GM23338 (cell line): ENCODE results near the gene TSC22D2. TPM values are rescaled to one million over a fixed set of nuclear protein-coding genes. Genes with fewer than 3 reads are reported as not detected.

Experiments used
- ATAC-seq: fragments of 200-7000 bp; cut with Tn5 transposase; 3 replicates; pipeline ENCODE4 v1.9.1; 2020
- DNase-seq: peaks from one replicate; pipeline ENCODE4 v3.0.0-alpha.2; 2015; ENCODE audit warnings: low spot score
- H2AFZ ChIP-seq: fragments of 200-600 bp; sonication (generic); 2 replicates; pipeline ENCODE4 v1.8.0; 2016; ENCODE audit warnings: antibody characterized with exemption, mild to moderate bottlenecking, moderate library complexity
- H3F3A ChIP-seq: fragments of 200-600 bp; sonication (generic); replicated peaks from 2 replicates; pipeline ENCODE4 v1.8.0; 2017; ENCODE audit warnings: antibody characterized with exemption, mixed run types, low read depth
- H3K27ac ChIP-seq: fragments of 200-600 bp; sonication (generic); 2 replicates; pipeline ENCODE4 v1.6.1; 2016; ENCODE audit warnings: low read depth
- H3K27me3 ChIP-seq: fragments of 200-600 bp; sonication (generic); 2 replicates; pipeline ENCODE4 v1.8.0; 2016; ENCODE audit warnings: mild to moderate bottlenecking, mixed run types, moderate library complexity; ENCODE audit not compliant: insufficient read depth
- H3K36me3 ChIP-seq: fragments of 200-600 bp; sonication (generic); 2 replicates; pipeline ENCODE4 v1.8.0; 2016; ENCODE audit warnings: mild to moderate bottlenecking; ENCODE audit not compliant: insufficient read depth
- H3K4me1 ChIP-seq: fragments of 200-600 bp; sonication (generic); 2 replicates; pipeline ENCODE4 v1.8.0; 2016; ENCODE audit warnings: mild to moderate bottlenecking, moderate library complexity; ENCODE audit not compliant: insufficient read depth
- H3K4me2 ChIP-seq: fragments of 200-600 bp; sonication (generic); 2 replicates; pipeline ENCODE4 v1.7.1; 2017; ENCODE audit warnings: mixed run types
- H3K4me3 ChIP-seq: fragments of 200-600 bp; sonication (generic); 2 replicates; pipeline ENCODE4 v1.6.1; 2016; ENCODE audit warnings: mixed run types
- H3K79me2 ChIP-seq: fragments of 200-600 bp; sonication (generic); replicated peaks from 2 replicates; pipeline ENCODE4 v1.8.0; 2017; ENCODE audit warnings: mild to moderate bottlenecking; ENCODE audit not compliant: insufficient read depth
- H3K9me2 ChIP-seq: fragments of 200-600 bp; sonication (generic); 2 replicates; pipeline ENCODE4 v1.8.0; 2017; ENCODE audit not compliant: insufficient read depth
- H4K20me1 ChIP-seq: fragments of 200-600 bp; sonication (generic); replicated peaks from 2 replicates; pipeline ENCODE4 v1.8.0; 2017; ENCODE audit warnings: mild to moderate bottlenecking; ENCODE audit not compliant: insufficient read depth
- H3K27ac Mint-ChIP-seq: 2 replicates; pipeline ENCODE4 v1.8.0; 2020; ENCODE audit warnings: inconsistent platforms, mild to moderate bottlenecking, moderate library complexity, mixed read lengths
- H3K27me3 Mint-ChIP-seq: 3 replicates; pipeline ENCODE4 v1.8.0; 2022; ENCODE audit warnings: low read depth, mild to moderate bottlenecking, moderate library complexity, mixed read lengths, inconsistent platforms; ENCODE audit not compliant: insufficient read depth, poor library complexity
- H3K36me3 Mint-ChIP-seq: 3 replicates; pipeline ENCODE4 v1.8.0; 2021; ENCODE audit warnings: low read depth, mild to moderate bottlenecking, inconsistent platforms, moderate library complexity, mixed read lengths
- H3K4me1 Mint-ChIP-seq: 3 replicates; pipeline ENCODE4 v1.8.0; 2020; ENCODE audit warnings: mild to moderate bottlenecking, inconsistent platforms, mixed read lengths
- H3K4me3 Mint-ChIP-seq: 3 replicates; pipeline ENCODE4 v1.8.0; 2021; ENCODE audit warnings: moderate library complexity, mild to moderate bottlenecking, inconsistent platforms, mixed read lengths
- H3K9me3 Mint-ChIP-seq: 3 replicates; pipeline ENCODE4 v1.8.0; 2020; ENCODE audit warnings: moderate library complexity, mild to moderate bottlenecking, inconsistent platforms, mixed read lengths
- ETS1 ChIP-seq: IDR thresholded peaks from 2 replicates; pipeline ENCODE4 v1.6.1; 2016; ENCODE audit warnings: antibody characterized with exemption
- EZH2 ChIP-seq: fragments of 200-600 bp; sonication (generic); IDR thresholded peaks from one replicate; pipeline ENCODE4 v1.8.0; 2017; ENCODE audit warnings: antibody characterized with exemption, mild to moderate bottlenecking, low read depth; ENCODE audit not compliant: unreplicated experiment
- JUNB ChIP-seq: IDR thresholded peaks from one replicate; pipeline ENCODE4 v1.6.1; 2016; ENCODE audit warnings: antibody characterized with exemption; ENCODE audit not compliant: unreplicated experiment
- NANOG ChIP-seq: IDR thresholded peaks from 2 replicates; pipeline ENCODE4 v1.6.1; 2016; ENCODE audit warnings: antibody characterized with exemption, borderline replicate concordance
- POLR2AphosphoS5 ChIP-seq: IDR thresholded peaks from 2 replicates; pipeline ENCODE4 v1.6.1; 2016; ENCODE audit warnings: antibody characterized with exemption, low read depth
- REST ChIP-seq: IDR thresholded peaks from one replicate; pipeline ENCODE4 v1.6.1; 2018; ENCODE audit warnings: antibody characterized with exemption; ENCODE audit not compliant: unreplicated experiment
- STAT1 ChIP-seq: IDR thresholded peaks from one replicate; pipeline ENCODE4 v1.6.1; 2016; ENCODE audit warnings: antibody characterized with exemption; ENCODE audit not compliant: unreplicated experiment
- ZNF114 ChIP-seq: fragments of 250-450 bp; sonication (Bioruptor Pico); IDR thresholded peaks from 2 replicates; pipeline ENCODE4 v1.5.0; 2020; ENCODE audit warnings: mild to moderate bottlenecking, moderate library complexity
- ZNF331 ChIP-seq: fragments of 250-450 bp; sonication (Bioruptor Pico); IDR thresholded peaks from 2 replicates; pipeline ENCODE4 v1.5.0; 2020; ENCODE audit warnings: low read depth, mild to moderate bottlenecking, moderate library complexity
- polyA plus RNA-seq: library from polyadenylated mRNA; unstranded; fragments of >200 nt; fragmentation: Nextera tagmentation; extraction: Ambion mirVana; gene quantifications from 2 replicates; pipeline ENCODE4 v1.2.1, GENCODE V29; 2016
- total RNA-seq: library from RNA; depleted of rRNA; stranded (reverse); fragments of >200 nt; shearing (Covaris generic); gene quantifications from 2 replicates; pipeline ENCODE4 v1.2.3, GENCODE V29; 2014
- TF ChIP-seq, protein P1 (sequence below): fragments of 250-450 bp; sonication (Bioruptor Pico); IDR thresholded peaks from 2 replicates; pipeline ENCODE4 v1.5.0; 2020; ENCODE audit warnings: mild to moderate bottlenecking, moderate library complexity

Gene TSC22D2
- total and polyA plus RNA-seq, 2 experiments from 2014 or later = 18.6 to 34.2 TPM

DNA sequence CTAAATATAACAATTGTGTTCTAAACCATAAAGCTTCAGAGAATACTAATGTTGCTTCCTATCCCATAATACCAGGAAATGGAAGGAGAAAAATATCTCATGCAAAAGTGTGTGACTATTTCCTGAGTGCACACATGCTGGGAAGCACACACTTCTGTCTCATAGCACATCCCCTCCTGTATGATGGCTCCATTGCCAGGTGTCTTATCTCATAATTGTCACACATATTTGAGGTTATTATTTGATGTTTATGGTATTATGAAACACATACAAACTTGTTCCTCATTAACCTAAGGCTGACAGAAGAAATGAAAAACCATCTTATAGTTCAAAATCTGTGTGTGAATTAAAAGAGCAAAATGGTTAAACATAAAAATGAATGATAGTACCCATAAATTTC is 72.8 kb downstream of the TSC22D2 start:
- Histone ChIP-seq H3F3A (no peaks in the 10 kb centered on the region), H4K20me1 (no peaks in the 10 kb centered on the region), H3K9me2 (no peaks in the 10 kb centered on the region), H3K36me3 (no peaks in the 10 kb centered on the region), H3K4me2 (no peak overlapping the region), H3K4me1 (no peaks in the 10 kb centered on the region), H3K4me3 (no peak overlapping the region), H3K27ac (no peak overlapping the region), H3K79me2 (no peaks in the 10 kb centered on the region), H3K27me3 (no peaks in the 10 kb centered on the region), H2AFZ (no peak overlapping the region)
- H3K27ac Mint-ChIP-seq = no peak overlapping the region
- H3K9me3 Mint-ChIP-seq = no peaks in the 10 kb centered on the region
- H3K27me3 Mint-ChIP-seq = no peaks in the 10 kb centered on the region
- no peak for TF ChIP-seq ETS1
- no peak for TF ChIP-seq ZNF114
- TF ChIP-seq STAT1 = no peak
- TF ChIP-seq EZH2 = no peak
- TF ChIP-seq NANOG = no peak
- TF ChIP-seq POLR2AphosphoS5 = no peak
- no peak for TF ChIP-seq REST
- no peak for TF ChIP-seq JUNB
- TF ChIP-seq, protein P1, sequence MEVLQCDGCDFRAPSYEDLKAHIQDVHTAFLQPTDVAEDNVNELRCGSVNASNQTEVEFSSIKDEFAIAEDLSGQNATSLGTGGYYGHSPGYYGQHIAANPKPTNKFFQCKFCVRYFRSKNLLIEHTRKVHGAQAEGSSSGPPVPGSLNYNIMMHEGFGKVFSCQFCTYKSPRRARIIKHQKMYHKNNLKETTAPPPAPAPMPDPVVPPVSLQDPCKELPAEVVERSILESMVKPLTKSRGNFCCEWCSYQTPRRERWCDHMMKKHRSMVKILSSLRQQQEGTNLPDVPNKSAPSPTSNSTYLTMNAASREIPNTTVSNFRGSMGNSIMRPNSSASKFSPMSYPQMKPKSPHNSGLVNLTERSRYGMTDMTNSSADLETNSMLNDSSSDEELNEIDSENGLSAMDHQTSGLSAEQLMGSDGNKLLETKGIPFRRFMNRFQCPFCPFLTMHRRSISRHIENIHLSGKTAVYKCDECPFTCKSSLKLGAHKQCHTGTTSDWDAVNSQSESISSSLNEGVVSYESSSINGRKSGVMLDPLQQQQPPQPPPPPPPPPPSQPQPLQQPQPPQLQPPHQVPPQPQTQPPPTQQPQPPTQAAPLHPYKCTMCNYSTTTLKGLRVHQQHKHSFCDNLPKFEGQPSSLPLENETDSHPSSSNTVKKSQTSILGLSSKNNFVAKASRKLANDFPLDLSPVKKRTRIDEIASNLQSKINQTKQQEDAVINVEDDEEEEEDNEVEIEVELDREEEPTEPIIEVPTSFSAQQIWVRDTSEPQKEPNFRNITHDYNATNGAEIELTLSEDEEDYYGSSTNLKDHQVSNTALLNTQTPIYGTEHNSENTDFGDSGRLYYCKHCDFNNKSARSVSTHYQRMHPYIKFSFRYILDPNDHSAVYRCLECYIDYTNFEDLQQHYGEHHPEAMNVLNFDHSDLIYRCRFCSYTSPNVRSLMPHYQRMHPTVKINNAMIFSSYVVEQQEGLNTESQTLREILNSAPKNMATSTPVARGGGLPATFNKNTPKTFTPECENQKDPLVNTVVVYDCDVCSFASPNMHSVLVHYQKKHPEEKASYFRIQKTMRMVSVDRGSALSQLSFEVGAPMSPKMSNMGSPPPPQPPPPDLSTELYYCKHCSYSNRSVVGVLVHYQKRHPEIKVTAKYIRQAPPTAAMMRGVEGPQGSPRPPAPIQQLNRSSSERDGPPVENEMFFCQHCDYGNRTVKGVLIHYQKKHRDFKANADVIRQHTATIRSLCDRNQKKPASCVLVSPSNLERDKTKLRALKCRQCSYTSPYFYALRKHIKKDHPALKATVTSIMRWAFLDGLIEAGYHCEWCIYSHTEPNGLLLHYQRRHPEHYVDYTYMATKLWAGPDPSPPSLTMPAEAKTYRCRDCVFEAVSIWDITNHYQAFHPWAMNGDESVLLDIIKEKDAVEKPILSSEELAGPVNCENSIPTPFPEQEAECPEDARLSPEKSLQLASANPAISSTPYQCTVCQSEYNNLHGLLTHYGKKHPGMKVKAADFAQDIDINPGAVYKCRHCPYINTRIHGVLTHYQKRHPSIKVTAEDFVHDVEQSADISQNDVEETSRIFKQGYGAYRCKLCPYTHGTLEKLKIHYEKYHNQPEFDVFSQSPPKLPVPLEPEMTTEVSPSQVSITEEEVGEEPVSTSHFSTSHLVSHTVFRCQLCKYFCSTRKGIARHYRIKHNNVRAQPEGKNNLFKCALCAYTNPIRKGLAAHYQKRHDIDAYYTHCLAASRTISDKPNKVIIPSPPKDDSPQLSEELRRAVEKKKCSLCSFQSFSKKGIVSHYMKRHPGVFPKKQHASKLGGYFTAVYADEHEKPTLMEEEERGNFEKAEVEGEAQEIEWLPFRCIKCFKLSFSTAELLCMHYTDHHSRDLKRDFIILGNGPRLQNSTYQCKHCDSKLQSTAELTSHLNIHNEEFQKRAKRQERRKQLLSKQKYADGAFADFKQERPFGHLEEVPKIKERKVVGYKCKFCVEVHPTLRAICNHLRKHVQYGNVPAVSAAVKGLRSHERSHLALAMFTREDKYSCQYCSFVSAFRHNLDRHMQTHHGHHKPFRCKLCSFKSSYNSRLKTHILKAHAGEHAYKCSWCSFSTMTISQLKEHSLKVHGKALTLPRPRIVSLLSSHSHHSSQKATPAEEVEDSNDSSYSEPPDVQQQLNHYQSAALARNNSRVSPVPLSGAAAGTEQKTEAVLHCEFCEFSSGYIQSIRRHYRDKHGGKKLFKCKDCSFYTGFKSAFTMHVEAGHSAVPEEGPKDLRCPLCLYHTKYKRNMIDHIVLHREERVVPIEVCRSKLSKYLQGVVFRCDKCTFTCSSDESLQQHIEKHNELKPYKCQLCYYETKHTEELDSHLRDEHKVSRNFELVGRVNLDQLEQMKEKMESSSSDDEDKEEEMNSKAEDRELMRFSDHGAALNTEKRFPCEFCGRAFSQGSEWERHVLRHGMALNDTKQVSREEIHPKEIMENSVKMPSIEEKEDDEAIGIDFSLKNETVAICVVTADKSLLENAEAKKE (CRISPR knock-in tag) = no peak
- TF ChIP-seq ZNF331 (CRISPR knock-in tag) = no peak
- peaks cover 8% of the 10 kb centered on the region; the same call in 2 of the 3 replicates for H3K4me1 Mint-ChIP-seq
- H3K36me3 Mint-ChIP-seq = no peaks in the 10 kb centered on the region
- DNase-seq (no peak), ATAC-seq (no peak)
- no peak overlapping the region for H3K4me3 Mint-ChIP-seq
